ENCODE data around the gene ZSCAN10.

ZSCAN10 gene

DNA sequence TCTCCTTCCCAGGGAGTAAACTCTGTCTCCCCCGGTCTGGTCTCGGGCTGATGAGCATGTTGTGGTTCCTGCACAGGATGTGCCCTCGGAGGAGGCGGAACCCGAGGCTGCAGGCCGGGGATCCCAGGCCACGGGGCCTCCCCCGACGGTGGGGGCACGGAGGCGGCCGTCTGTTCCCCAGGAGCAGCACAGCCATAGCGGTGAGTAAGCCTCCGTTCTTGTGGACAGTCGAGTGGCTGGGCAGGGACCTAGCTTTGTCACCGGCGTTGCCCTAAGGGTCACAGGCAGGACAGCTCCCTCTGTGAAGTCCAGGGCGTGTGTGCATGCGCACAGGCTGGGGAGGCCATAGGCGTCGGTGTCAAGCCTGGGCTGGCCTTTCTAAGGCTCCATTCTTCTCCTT lies 39.2 kb upstream of the ZSCAN10 start:
- TF ChIP-seq FOXM1 (IDR thresholded peaks at IDR 0.05; ENCODE audit: borderline replicate concordance, low read depth) (no peak), TCF12 (IDR thresholded peaks at IDR 0.05; ENCODE audit: low read depth) (no peak), RAD21 (IDR thresholded peaks at IDR 0.05; ENCODE audit: low read depth) (no peak), CREB1 (IDR thresholded peaks at IDR 0.05; ENCODE audit: low read depth) (no peak), ZBTB7A (IDR thresholded peaks at IDR 0.05; ENCODE audit: low read depth) (no peak), NFIC (IDR thresholded peaks at IDR 0.05) (no peak), YY1 (IDR thresholded peaks at IDR 0.05; ENCODE audit: low read depth) (no peak), TEAD4 (IDR thresholded peaks at IDR 0.05) (no peak), EGR1 (IDR thresholded peaks at IDR 0.05) (no peak), TAF1 (IDR thresholded peaks at IDR 0.05; ENCODE audit: low read depth) (no peak), CEBPB (IDR thresholded peaks at IDR 0.05) (no peak), EP300 (IDR thresholded peaks at IDR 0.05; ENCODE audit: borderline replicate concordance) (no peak)
- TF ChIP-seq, protein P1, sequence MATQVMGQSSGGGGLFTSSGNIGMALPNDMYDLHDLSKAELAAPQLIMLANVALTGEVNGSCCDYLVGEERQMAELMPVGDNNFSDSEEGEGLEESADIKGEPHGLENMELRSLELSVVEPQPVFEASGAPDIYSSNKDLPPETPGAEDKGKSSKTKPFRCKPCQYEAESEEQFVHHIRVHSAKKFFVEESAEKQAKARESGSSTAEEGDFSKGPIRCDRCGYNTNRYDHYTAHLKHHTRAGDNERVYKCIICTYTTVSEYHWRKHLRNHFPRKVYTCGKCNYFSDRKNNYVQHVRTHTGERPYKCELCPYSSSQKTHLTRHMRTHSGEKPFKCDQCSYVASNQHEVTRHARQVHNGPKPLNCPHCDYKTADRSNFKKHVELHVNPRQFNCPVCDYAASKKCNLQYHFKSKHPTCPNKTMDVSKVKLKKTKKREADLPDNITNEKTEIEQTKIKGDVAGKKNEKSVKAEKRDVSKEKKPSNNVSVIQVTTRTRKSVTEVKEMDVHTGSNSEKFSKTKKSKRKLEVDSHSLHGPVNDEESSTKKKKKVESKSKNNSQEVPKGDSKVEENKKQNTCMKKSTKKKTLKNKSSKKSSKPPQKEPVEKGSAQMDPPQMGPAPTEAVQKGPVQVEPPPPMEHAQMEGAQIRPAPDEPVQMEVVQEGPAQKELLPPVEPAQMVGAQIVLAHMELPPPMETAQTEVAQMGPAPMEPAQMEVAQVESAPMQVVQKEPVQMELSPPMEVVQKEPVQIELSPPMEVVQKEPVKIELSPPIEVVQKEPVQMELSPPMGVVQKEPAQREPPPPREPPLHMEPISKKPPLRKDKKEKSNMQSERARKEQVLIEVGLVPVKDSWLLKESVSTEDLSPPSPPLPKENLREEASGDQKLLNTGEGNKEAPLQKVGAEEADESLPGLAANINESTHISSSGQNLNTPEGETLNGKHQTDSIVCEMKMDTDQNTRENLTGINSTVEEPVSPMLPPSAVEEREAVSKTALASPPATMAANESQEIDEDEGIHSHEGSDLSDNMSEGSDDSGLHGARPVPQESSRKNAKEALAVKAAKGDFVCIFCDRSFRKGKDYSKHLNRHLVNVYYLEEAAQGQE (IDR thresholded peaks at IDR 0.05; ENCODE audit: low read depth), result no peak
- TF ChIP-seq, protein P2, sequence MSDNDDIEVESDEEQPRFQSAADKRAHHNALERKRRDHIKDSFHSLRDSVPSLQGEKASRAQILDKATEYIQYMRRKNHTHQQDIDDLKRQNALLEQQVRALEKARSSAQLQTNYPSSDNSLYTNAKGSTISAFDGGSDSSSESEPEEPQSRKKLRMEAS (IDR thresholded peaks at IDR 0.05), result no peak
- TF ChIP-seq, protein P3, sequence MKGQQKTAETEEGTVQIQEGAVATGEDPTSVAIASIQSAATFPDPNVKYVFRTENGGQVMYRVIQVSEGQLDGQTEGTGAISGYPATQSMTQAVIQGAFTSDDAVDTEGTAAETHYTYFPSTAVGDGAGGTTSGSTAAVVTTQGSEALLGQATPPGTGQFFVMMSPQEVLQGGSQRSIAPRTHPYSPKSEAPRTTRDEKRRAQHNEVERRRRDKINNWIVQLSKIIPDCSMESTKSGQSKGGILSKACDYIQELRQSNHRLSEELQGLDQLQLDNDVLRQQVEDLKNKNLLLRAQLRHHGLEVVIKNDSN (IDR thresholded peaks at IDR 0.05), result no peak

DNA sequence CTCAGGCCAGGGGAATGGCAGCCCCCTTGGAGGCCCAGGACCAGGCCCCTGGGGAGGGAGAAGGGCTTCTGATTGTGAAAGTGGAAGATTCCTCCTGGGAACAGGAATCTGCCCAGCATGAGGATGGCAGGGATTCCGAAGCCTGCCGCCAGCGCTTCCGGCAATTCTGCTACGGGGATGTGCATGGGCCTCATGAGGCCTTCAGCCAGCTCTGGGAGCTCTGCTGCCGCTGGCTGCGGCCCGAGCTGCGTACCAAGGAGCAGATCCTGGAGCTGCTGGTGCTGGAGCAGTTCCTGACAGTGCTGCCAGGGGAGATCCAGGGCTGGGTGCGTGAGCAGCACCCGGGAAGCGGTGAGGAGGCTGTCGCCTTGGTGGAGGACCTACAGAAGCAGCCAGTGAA lies 38.2 kb upstream of the ZSCAN10 start:
- TF ChIP-seq EP300 (IDR thresholded peaks at IDR 0.05; ENCODE audit: borderline replicate concordance) (no peak), FOXM1 (IDR thresholded peaks at IDR 0.05; ENCODE audit: borderline replicate concordance, low read depth) (no peak), TCF12 (IDR thresholded peaks at IDR 0.05; ENCODE audit: low read depth) (no peak), NFIC (IDR thresholded peaks at IDR 0.05) (no peak), EGR1 (IDR thresholded peaks at IDR 0.05) (no peak), TAF1 (IDR thresholded peaks at IDR 0.05; ENCODE audit: low read depth) (no peak), ZBTB7A (IDR thresholded peaks at IDR 0.05; ENCODE audit: low read depth) (no peak), CREB1 (IDR thresholded peaks at IDR 0.05; ENCODE audit: low read depth) (no peak), CEBPB (IDR thresholded peaks at IDR 0.05) (no peak), TEAD4 (IDR thresholded peaks at IDR 0.05) (no peak), RAD21 (IDR thresholded peaks at IDR 0.05; ENCODE audit: low read depth) (no peak), YY1 (IDR thresholded peaks at IDR 0.05; ENCODE audit: low read depth) (no peak)
- TF ChIP-seq, protein P3 (IDR thresholded peaks at IDR 0.05), result no peak
- TF ChIP-seq, protein P2 (IDR thresholded peaks at IDR 0.05), result no peak
- TF ChIP-seq, protein P1 (IDR thresholded peaks at IDR 0.05; ENCODE audit: low read depth), result no peak

DNA sequence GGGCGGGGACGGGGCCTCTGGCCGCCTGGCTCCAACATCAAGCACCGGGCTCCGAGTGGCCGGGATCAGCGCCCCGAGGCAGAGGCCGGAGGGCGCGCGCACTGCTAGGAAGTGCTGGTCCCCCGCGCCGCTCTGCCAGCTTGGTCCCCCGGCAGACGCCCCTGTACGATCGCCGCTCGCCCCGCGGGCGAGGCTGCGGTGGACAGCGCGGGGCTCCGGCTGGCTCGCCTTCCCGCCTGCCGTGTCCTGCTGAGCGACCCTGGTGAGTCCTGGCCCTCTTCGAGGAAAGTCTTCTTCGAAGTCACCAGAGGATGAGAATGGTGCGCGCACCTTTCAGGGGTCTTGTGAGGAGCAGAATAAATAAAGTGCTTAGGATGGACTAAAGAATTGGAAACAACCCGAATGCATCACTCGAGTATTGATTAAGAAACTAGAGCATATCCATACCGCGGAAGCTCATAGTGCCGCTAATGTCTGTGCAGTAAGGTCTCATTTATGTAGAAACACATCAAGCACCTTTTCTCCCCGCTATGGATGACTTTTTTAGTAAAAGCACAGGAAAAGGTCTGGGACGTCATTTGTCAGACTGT lies 36.1 kb upstream of the ZSCAN10 start:
- TF ChIP-seq TAF1 (IDR thresholded peaks at IDR 0.05; ENCODE audit: low read depth) (peak; percentile 47; the same call in 1 of the 2 replicates), ZBTB7A (IDR thresholded peaks at IDR 0.05; ENCODE audit: low read depth) (no peak), NFIC (IDR thresholded peaks at IDR 0.05) (no peak), RAD21 (IDR thresholded peaks at IDR 0.05; ENCODE audit: low read depth) (no peak)

DNA sequence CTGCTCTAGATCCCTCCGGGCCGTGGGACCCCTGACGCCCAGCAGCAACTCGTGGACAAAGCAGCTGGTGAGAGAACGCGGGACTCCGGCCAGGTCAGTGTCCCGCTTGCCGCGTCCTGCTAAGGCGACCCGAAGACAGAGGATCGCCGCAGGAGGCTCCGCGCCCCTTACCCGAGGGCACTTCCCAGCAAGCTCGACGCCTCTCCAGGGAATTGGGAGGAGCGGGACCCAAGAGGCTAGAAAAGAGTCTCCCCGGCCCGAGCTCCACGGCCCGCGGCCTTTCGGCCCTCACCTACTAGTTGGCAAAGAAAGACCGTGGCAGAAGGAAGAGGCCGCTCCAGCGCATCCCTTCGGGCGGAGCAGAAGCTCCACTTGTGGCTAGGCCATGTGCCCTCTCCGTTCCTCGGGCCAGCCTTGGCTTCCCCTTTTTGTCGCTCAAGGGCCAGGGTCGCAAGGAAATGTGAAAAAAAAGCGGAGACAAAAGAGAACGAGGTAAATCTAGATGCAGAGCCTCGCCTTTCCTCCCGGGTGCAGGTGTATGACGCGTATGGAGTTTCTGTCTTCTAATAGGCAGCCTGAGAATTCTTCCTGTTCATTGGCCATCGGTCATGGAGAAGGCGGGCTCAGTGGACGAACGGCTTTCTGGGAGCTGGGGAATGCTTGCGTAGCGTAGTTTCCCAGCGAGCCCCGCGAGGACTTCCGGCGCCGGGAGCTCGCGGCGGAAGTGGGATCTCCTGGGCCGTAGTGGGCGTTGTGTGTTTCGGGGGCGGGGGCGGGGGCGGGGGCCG lies 35.4 kb upstream of the ZSCAN10 start, which contains the start of gene ZNF213:
Gene ZNF213 (plus strand): TSS at position 692 of the 788 bp plus-strand sequence. CDS start 2,252 bp downstream, outside the sequence.
- TF ChIP-seq YY1 (IDR thresholded peaks at IDR 0.05; ENCODE audit: low read depth), result no peak
- TF ChIP-seq NFIC (IDR thresholded peaks at IDR 0.05), result no peak
- no peak for TF ChIP-seq ZBTB7A (IDR thresholded peaks at IDR 0.05; ENCODE audit: low read depth)
- TF ChIP-seq TEAD4 (IDR thresholded peaks at IDR 0.05), result peak; percentile 42; the same call in 1 of the 2 replicates
- TF ChIP-seq CREB1 (IDR thresholded peaks at IDR 0.05; ENCODE audit: low read depth), result peak; percentile 88
- TF ChIP-seq, protein P1 (IDR thresholded peaks at IDR 0.05; ENCODE audit: low read depth), result no peak
- no peak for TF ChIP-seq FOXM1 (IDR thresholded peaks at IDR 0.05; ENCODE audit: borderline replicate concordance, low read depth)
- peak; percentile 51 for TF ChIP-seq EGR1 (IDR thresholded peaks at IDR 0.05)
- peak; percentile 36; the same call in 1 of the 2 replicates for TF ChIP-seq TAF1 (IDR thresholded peaks at IDR 0.05; ENCODE audit: low read depth)
- no peak for TF ChIP-seq CEBPB (IDR thresholded peaks at IDR 0.05)
